ENCODE measurements around the gene PPP1R11.

Gene PPP1R11

GRCh38 chr6:30100154-30100553 lies 33.2 kb downstream of the PPP1R11 start:
- Histone ChIP-seq H3K9ac (ENCODE audit: low read depth, low read length) (no peak overlapping the region), H3K36me3 (ENCODE audit: control insufficient read depth, insufficient read depth, low read length) (no peaks in the 10 kb centered on the region), H3K9me3 (ENCODE audit: control insufficient read depth, insufficient read depth, low read length) (no peaks in the 10 kb centered on the region), H3K4me3 (ENCODE audit: low read depth, low read length) (peak overlapping the region; percentile 65), H3K27ac (ENCODE audit: low read depth, low read length) (no peak overlapping the region), H3K4me1 (ENCODE audit: control insufficient read depth, insufficient read depth, low read length) (peaks cover 28% of the 10 kb centered on the region), H3K27me3 (ENCODE audit: control insufficient read depth, insufficient read depth, low read length) (peaks cover 97% of the 10 kb centered on the region)

GRCh38 chr6:30100585-30101443 lies 33.8 kb downstream of the PPP1R11 start:
- Histone ChIP-seq H3K9me3 (ENCODE audit: control insufficient read depth, insufficient read depth, low read length) (no peaks in the 10 kb centered on the region), H3K9ac (ENCODE audit: low read depth, low read length) (no peak overlapping the region), H3K4me3 (ENCODE audit: low read depth, low read length) (peak overlapping the region; percentile 65), H3K4me1 (ENCODE audit: control insufficient read depth, insufficient read depth, low read length) (peaks cover 26% of the 10 kb centered on the region), H3K27ac (ENCODE audit: low read depth, low read length) (no peak overlapping the region), H3K27me3 (ENCODE audit: control insufficient read depth, insufficient read depth, low read length) (peaks cover 93% of the 10 kb centered on the region), H3K36me3 (ENCODE audit: control insufficient read depth, insufficient read depth, low read length) (no peaks in the 10 kb centered on the region)

DNA sequence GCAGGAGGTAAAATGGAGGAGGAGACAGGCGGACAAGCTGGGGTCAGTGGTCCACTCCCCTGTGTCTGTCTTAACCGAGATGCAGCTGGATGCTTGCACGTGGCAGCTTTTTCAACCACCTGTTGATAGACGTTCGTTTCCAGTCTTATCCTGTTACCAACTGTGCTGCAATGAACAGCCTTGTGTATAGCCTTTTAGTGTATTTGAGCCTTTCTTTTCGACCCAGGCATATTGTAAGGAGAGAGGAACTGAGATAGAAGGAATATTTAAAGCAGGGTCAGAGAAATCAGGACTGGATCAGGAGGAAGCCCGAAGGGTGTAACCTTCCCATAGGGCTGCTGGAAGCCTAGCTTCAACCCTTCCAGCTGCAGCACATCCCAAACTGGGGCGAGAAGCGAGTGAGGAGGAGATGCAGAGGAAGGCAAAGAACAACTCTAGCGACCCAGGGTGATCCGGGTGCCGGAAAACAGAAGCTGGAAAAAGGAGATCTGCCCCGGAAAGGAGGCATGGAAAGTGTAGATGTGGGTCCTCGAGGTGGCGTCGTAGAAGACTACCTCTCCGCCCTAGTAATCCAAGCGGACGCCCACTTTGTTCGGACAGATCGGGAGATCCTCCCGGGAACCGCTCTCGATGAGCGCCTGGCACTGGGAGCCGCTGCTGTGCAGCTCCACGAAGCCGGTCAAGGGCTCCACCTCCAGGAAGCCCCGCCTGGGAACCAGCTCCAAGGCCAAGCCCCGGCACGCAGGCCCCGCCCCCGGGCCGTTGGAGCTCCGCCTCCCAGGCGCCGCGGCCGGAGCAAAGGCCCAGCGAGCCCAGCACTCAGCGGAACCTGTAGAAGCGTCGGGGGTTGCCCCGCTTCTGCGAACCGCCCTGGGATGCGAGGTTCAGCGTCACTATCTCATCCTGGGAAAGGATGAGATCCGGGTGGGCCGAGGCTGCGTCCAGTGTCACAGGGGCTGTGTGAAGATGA lies 34.7 kb downstream of the PPP1R11 start:
- Histone ChIP-seq H3K27ac (ENCODE audit: low read depth, low read length) (no peak overlapping the region), H3K4me1 (ENCODE audit: control insufficient read depth, insufficient read depth, low read length) (peaks cover 25% of the 10 kb centered on the region), H3K27me3 (ENCODE audit: control insufficient read depth, insufficient read depth, low read length) (peaks cover 90% of the 10 kb centered on the region), H3K9ac (ENCODE audit: low read depth, low read length) (no peak overlapping the region), H3K36me3 (ENCODE audit: control insufficient read depth, insufficient read depth, low read length) (no peaks in the 10 kb centered on the region), H3K9me3 (ENCODE audit: control insufficient read depth, insufficient read depth, low read length) (no peaks in the 10 kb centered on the region), H3K4me3 (ENCODE audit: low read depth, low read length) (peak overlapping the region; percentile 65)

GRCh38 chr6:30102414-30102969 lies 35.5 kb downstream of the PPP1R11 start:
- no peak overlapping the region for H3K27ac ChIP-seq (ENCODE audit: low read depth, low read length)
- H3K9me3 ChIP-seq (ENCODE audit: control insufficient read depth, insufficient read depth, low read length): no peaks in the 10 kb centered on the region
- peak overlapping the region; percentile 65 for H3K4me3 ChIP-seq (ENCODE audit: low read depth, low read length)
- H3K27me3 ChIP-seq (ENCODE audit: control insufficient read depth, insufficient read depth, low read length): peaks cover 83% of the 10 kb centered on the region
- peaks cover 25% of the 10 kb centered on the region for H3K4me1 ChIP-seq (ENCODE audit: control insufficient read depth, insufficient read depth, low read length)
- no peaks in the 10 kb centered on the region for H3K36me3 ChIP-seq (ENCODE audit: control insufficient read depth, insufficient read depth, low read length)
- H3K9ac ChIP-seq (ENCODE audit: low read depth, low read length): no peak overlapping the region

DNA sequence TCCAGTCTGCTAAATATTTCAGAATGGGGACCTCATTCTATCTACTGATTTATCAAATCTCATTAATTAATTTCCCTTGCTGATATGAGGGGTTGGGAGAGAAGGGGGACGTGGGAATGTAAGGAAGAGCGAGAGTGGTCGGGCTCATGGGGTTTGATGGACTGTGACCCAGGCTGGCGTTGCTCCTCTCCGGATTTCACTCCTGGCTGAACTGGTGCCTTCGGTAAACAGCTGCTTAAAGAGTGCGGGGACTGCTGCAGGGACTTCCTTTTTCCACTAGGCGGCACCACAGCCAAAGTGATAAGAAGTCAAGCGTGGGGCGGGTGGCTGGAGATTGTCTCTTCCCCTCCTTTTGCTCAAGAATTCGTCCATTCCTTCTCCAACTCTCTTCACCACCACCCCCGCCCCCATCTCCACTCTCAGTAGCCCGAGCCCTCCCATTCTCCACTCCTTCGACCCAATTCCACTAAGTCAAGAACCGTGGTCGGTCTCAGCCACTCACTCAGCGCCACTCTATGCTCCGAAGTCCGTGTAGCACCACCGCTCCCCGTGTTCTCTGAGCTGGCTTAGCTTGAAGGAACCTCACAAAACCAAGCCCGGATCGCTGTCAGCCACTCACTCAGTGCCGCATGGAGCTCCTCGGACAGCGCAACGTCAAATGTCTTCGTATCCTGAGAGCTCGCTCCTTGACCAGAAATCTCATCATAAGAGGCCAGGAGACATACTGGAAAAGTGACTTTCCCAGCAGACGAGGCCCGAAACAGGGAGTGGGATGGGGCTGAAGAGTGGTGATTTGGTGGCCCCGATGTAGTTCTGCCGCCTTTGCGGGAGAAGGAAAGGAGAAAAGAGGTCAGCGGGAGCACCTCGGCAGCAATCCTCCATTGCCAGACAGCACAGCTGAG lies 36.2 kb downstream of the PPP1R11 start:
- peak overlapping the region; percentile 64 for H3K4me3 ChIP-seq (ENCODE audit: low read depth, low read length)
- peaks cover 75% of the 10 kb centered on the region for H3K27me3 ChIP-seq (ENCODE audit: control insufficient read depth, insufficient read depth, low read length)
- no peaks in the 10 kb centered on the region for H3K36me3 ChIP-seq (ENCODE audit: control insufficient read depth, insufficient read depth, low read length)
- H3K4me1 ChIP-seq (ENCODE audit: control insufficient read depth, insufficient read depth, low read length): peaks cover 25% of the 10 kb centered on the region
- no peak overlapping the region for H3K27ac ChIP-seq (ENCODE audit: low read depth, low read length)
- no peaks in the 10 kb centered on the region for H3K9me3 ChIP-seq (ENCODE audit: control insufficient read depth, insufficient read depth, low read length)
- H3K9ac ChIP-seq (ENCODE audit: low read depth, low read length): no peak overlapping the region

DNA sequence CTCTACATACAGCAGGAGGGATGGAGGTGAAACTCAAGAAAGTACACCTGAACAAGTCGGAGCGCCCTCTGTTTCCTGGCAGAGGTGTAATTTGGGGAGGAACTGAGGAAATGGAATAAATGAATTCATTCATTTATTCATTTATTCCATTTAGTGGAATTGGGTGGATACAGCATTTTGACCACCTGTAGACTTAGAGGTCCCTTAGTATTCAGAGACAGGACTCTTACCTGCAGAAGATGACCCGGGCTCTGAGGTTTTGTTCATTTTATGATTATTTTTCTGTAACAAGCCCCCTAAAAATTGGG lies 36.8 kb downstream of the PPP1R11 start:
- H3K27ac ChIP-seq (ENCODE audit: low read depth, low read length): no peak overlapping the region
- no peak overlapping the region for H3K9ac ChIP-seq (ENCODE audit: low read depth, low read length)
- peak overlapping the region; percentile 64 for H3K4me3 ChIP-seq (ENCODE audit: low read depth, low read length)
- peaks cover 25% of the 10 kb centered on the region for H3K4me1 ChIP-seq (ENCODE audit: control insufficient read depth, insufficient read depth, low read length)
- H3K9me3 ChIP-seq (ENCODE audit: control insufficient read depth, insufficient read depth, low read length): no peaks in the 10 kb centered on the region
- H3K27me3 ChIP-seq (ENCODE audit: control insufficient read depth, insufficient read depth, low read length): peaks cover 69% of the 10 kb centered on the region
- no peaks in the 10 kb centered on the region for H3K36me3 ChIP-seq (ENCODE audit: control insufficient read depth, insufficient read depth, low read length)

- no peaks in the 10 kb centered on the region for H3K36me3 ChIP-seq (ENCODE audit: control insufficient read depth, insufficient read depth, low read length)
- H3K27ac ChIP-seq (ENCODE audit: low read depth, low read length): no peak overlapping the region
- H3K9me3 ChIP-seq (ENCODE audit: control insufficient read depth, insufficient read depth, low read length): no peaks in the 10 kb centered on the region
- H3K9ac ChIP-seq (ENCODE audit: low read depth, low read length): no peak overlapping the region
- H3K4me3 ChIP-seq (ENCODE audit: low read depth, low read length): no peak overlapping the region
- peaks cover 61% of the 10 kb centered on the region for H3K27me3 ChIP-seq (ENCODE audit: control insufficient read depth, insufficient read depth, low read length)
- H3K4me1 ChIP-seq (ENCODE audit: control insufficient read depth, insufficient read depth, low read length): peaks cover 24% of the 10 kb centered on the region
These were observed 37.7 kb downstream of the PPP1R11 start for GRCh38 chr6:30104661-30105060.

GRCh38 chr6:30111266-30111856 lies 44.4 kb downstream of the PPP1R11 start:
- H3K36me3 ChIP-seq (ENCODE audit: control insufficient read depth, insufficient read depth, low read length): no peaks in the 10 kb centered on the region
- H3K27me3 ChIP-seq (ENCODE audit: control insufficient read depth, insufficient read depth, low read length): peaks cover 40% of the 10 kb centered on the region
- no peak overlapping the region for H3K9ac ChIP-seq (ENCODE audit: low read depth, low read length)
- H3K4me3 ChIP-seq (ENCODE audit: low read depth, low read length): no peak overlapping the region
- H3K9me3 ChIP-seq (ENCODE audit: control insufficient read depth, insufficient read depth, low read length): no peaks in the 10 kb centered on the region
- no peaks in the 10 kb centered on the region for H3K4me1 ChIP-seq (ENCODE audit: control insufficient read depth, insufficient read depth, low read length)
- H3K27ac ChIP-seq (ENCODE audit: low read depth, low read length): no peak overlapping the region

- no peaks in the 10 kb centered on the region for H3K36me3 ChIP-seq (ENCODE audit: control insufficient read depth, insufficient read depth, low read length)
- no peak overlapping the region for H3K27ac ChIP-seq (ENCODE audit: low read depth, low read length)
- no peak overlapping the region for H3K9ac ChIP-seq (ENCODE audit: low read depth, low read length)
- H3K4me1 ChIP-seq (ENCODE audit: control insufficient read depth, insufficient read depth, low read length): no peaks in the 10 kb centered on the region
- no peak overlapping the region for H3K4me3 ChIP-seq (ENCODE audit: low read depth, low read length)
- H3K27me3 ChIP-seq (ENCODE audit: control insufficient read depth, insufficient read depth, low read length): peaks cover 40% of the 10 kb centered on the region
- H3K9me3 ChIP-seq (ENCODE audit: control insufficient read depth, insufficient read depth, low read length): no peaks in the 10 kb centered on the region
These were observed 45.5 kb downstream of the PPP1R11 start for GRCh38 chr6:30112402-30112994.

Measured in HUES48 (cell line).